Activated T-helper 17 cell treated with anti-CD3 and anti-CD28 coated beads, Interleukin-2, amount 50 U/mL, for 72 hours (primary cell): Measurements from ENCODE around the gene ZPR1. TPM values are rescaled to one million over a fixed set of nuclear protein-coding genes. Genes with fewer than 3 reads are reported as not detected.
"Not testable (repeated sequence)": the region's sequence is repeated elsewhere in the genome, so short reads cannot be mapped to it uniquely, and the experiment has no call there.

Source experiments
- ATAC-seq: fragments of 150-1000 bp; cut with Tn5 transposase; replicated peaks from 2 replicates; pipeline ENCODE4 v1.10.0; 2021; ENCODE audit warnings: mild to moderate bottlenecking, moderate library complexity
- H3K27ac Mint-ChIP-seq: one replicate; pipeline ENCODE4 v1.8.0; 2022; ENCODE audit warnings: mixed read lengths
- H3K27me3 Mint-ChIP-seq: one replicate; pipeline ENCODE4 v1.8.0; 2022; ENCODE audit warnings: mixed read lengths
- H3K36me3 Mint-ChIP-seq: one replicate; pipeline ENCODE4 v1.8.0; 2022; ENCODE audit warnings: low read depth, mild to moderate bottlenecking, mixed read lengths
- H3K4me1 Mint-ChIP-seq: one replicate; pipeline ENCODE4 v1.8.0; 2022; ENCODE audit warnings: mixed read lengths
- H3K4me3 Mint-ChIP-seq: one replicate; pipeline ENCODE4 v1.8.0; 2022; ENCODE audit warnings: mild to moderate bottlenecking, mixed read lengths
- H3K9me3 Mint-ChIP-seq: one replicate; pipeline ENCODE4 v1.8.0; 2022; ENCODE audit warnings: mixed read lengths
- total RNA-seq, 2 donors: library from RNA; stranded (reverse); gene quantifications; one replicate each; pipeline ENCODE4 v1.2.3, GENCODE V29; 2022

Gene ZPR1
- 10 to 100 TPM; 66.4 to 98.1 TPM for total RNA-seq

- H3K27me3 Mint-ChIP-seq: no peaks in the 10 kb centered on the region
- H3K4me3 Mint-ChIP-seq: peak within 1 kb of the TSS; percentile 99
Measured at GRCh38 chr11:116787786-116788486, at the start of gene ZPR1. TSS of gene ZPR1 (minus strand) at chr11:116788023. CDS start at chr11:116787990, 33 bp downstream.

GRCh38 chr11:116836632-116836991, 48.8 kb upstream of the ZPR1 start:
- H3K4me1 Mint-ChIP-seq: no peaks in the 10 kb centered on the region
- H3K4me3 Mint-ChIP-seq: peak overlapping the region; percentile 66
- no peaks in the 10 kb centered on the region for H3K27me3 Mint-ChIP-seq
- no peak overlapping the region for H3K27ac Mint-ChIP-seq
- no peak for ATAC-seq
- H3K36me3 Mint-ChIP-seq: no peaks in the 10 kb centered on the region
- H3K9me3 Mint-ChIP-seq: no peaks in the 10 kb centered on the region

More at GRCh38 chr11:116787786-116788486, at the start of gene ZPR1:
- H3K36me3 Mint-ChIP-seq: peaks cover 50% of the 10 kb centered on the region
- peak; percentile 91 for ATAC-seq
- H3K27ac Mint-ChIP-seq: peak within 1 kb of the TSS; percentile 98
- H3K9me3 Mint-ChIP-seq: no peaks in the 10 kb centered on the region
- H3K4me1 Mint-ChIP-seq: peaks cover 33% of the 10 kb centered on the region

- H3K4me3 Mint-ChIP-seq: peak overlapping the region; percentile 66
- no peaks in the 10 kb centered on the region for H3K9me3 Mint-ChIP-seq
- H3K4me1 Mint-ChIP-seq: no peaks in the 10 kb centered on the region
- no peak overlapping the region for H3K27ac Mint-ChIP-seq
- no peaks in the 10 kb centered on the region for H3K36me3 Mint-ChIP-seq
- ATAC-seq: peak; percentile 89
- no peaks in the 10 kb centered on the region for H3K27me3 Mint-ChIP-seq
Measured at GRCh38 chr11:116835791-116836631, 48.2 kb upstream of the ZPR1 start.

GRCh38 chr11:116835042-116835772, 47.4 kb upstream of the ZPR1 start:
- H3K27ac Mint-ChIP-seq: no peak overlapping the region
- no peaks in the 10 kb centered on the region for H3K9me3 Mint-ChIP-seq

GRCh38 chr11:116834535-116835041, 46.8 kb upstream of the ZPR1 start:
- peak overlapping the region; percentile 22 for H3K4me3 Mint-ChIP-seq
- ATAC-seq, H3K27me3 Mint-ChIP-seq, H3K4me1 Mint-ChIP-seq, H3K9me3 Mint-ChIP-seq, H3K36me3 Mint-ChIP-seq, H3K27ac Mint-ChIP-seq: not testable (repeated sequence)

More at GRCh38 chr11:116835042-116835772, 47.4 kb upstream of the ZPR1 start:
- Mint-ChIP-seq H3K36me3 (no peaks in the 10 kb centered on the region), H3K4me1 (no peaks in the 10 kb centered on the region), H3K4me3 (peak overlapping the region; percentile 66), H3K27me3 (no peaks in the 10 kb centered on the region)
- peak; percentile 7 for ATAC-seq

- no peaks in the 10 kb centered on the region for H3K9me3 Mint-ChIP-seq
- no peaks in the 10 kb centered on the region for H3K27me3 Mint-ChIP-seq
- H3K36me3 Mint-ChIP-seq: no peaks in the 10 kb centered on the region
- no peak for ATAC-seq
- no peak overlapping the region for H3K4me3 Mint-ChIP-seq
- H3K4me1 Mint-ChIP-seq: no peaks in the 10 kb centered on the region
- no peak overlapping the region for H3K27ac Mint-ChIP-seq
Measured at GRCh38 chr11:116833816-116834534, 46.2 kb upstream of the ZPR1 start.

GRCh38 chr11:116833491-116833815, 45.6 kb upstream of the ZPR1 start:
- no peak overlapping the region for H3K27ac Mint-ChIP-seq
- no peak overlapping the region for H3K4me3 Mint-ChIP-seq
- no peak for ATAC-seq
- no peaks in the 10 kb centered on the region for H3K9me3 Mint-ChIP-seq
- H3K27me3 Mint-ChIP-seq: no peaks in the 10 kb centered on the region
- H3K4me1 Mint-ChIP-seq: no peaks in the 10 kb centered on the region
- no peaks in the 10 kb centered on the region for H3K36me3 Mint-ChIP-seq

GRCh38 chr11:116832350-116833290, 44.8 kb upstream of the ZPR1 start:
- H3K4me3 Mint-ChIP-seq: no peak overlapping the region
- H3K4me1 Mint-ChIP-seq: no peaks in the 10 kb centered on the region
- H3K27ac Mint-ChIP-seq: no peak overlapping the region
- H3K27me3 Mint-ChIP-seq: no peaks in the 10 kb centered on the region
- H3K36me3 Mint-ChIP-seq: no peaks in the 10 kb centered on the region
- no peaks in the 10 kb centered on the region for H3K9me3 Mint-ChIP-seq
- ATAC-seq: no peak

GRCh38 chr11:116831790-116832349, 44.0 kb upstream of the ZPR1 start:
- Mint-ChIP-seq H3K27ac (no peak overlapping the region), H3K9me3 (no peaks in the 10 kb centered on the region), H3K4me3 (no peak overlapping the region), H3K36me3 (no peaks in the 10 kb centered on the region), H3K4me1 (no peaks in the 10 kb centered on the region), H3K27me3 (no peaks in the 10 kb centered on the region)
- ATAC-seq: no peak

- H3K4me1 Mint-ChIP-seq: no peaks in the 10 kb centered on the region
- no peaks in the 10 kb centered on the region for H3K27me3 Mint-ChIP-seq
Measured at GRCh38 chr11:116830184-116830912, 42.5 kb upstream of the ZPR1 start.

GRCh38 chr11:116829525-116830183, 41.8 kb upstream of the ZPR1 start, which contains the start of gene APOC3:
TSS of gene APOC3 (plus strand) at chr11:116829907. CDS start at chr11:116830583, 676 bp downstream.
- no peak within 1 kb of the TSS for H3K4me3 Mint-ChIP-seq
- H3K4me1 Mint-ChIP-seq: no peaks in the 10 kb centered on the region
- no peaks in the 10 kb centered on the region for H3K36me3 Mint-ChIP-seq
- no peak for ATAC-seq
- no peak within 1 kb of the TSS for H3K27ac Mint-ChIP-seq
- no peaks in the 10 kb centered on the region for H3K27me3 Mint-ChIP-seq
- H3K9me3 Mint-ChIP-seq: no peaks in the 10 kb centered on the region

More at GRCh38 chr11:116830184-116830912, 42.5 kb upstream of the ZPR1 start:
- Mint-ChIP-seq H3K4me3 (no peak overlapping the region), H3K9me3 (no peaks in the 10 kb centered on the region), H3K27ac (no peak overlapping the region), H3K36me3 (no peaks in the 10 kb centered on the region)
- no peak for ATAC-seq
